K562 (cell line): ENCODE data around the gene GMIP. TPM values are rescaled to one million over a fixed set of nuclear protein-coding genes. Genes with fewer than 3 reads are reported as not detected.
A peak's percentile ranks its signal among the peaks of the same experiment; 100 is the strongest.

ENCODE experiments used
- ARNT ChIP-seq, 2 experiments: fragments of 450-650 bp; IDR thresholded peaks; 2 replicates each; pipeline ENCODE4 v1.6.1; 2016; ENCODE audit warnings: mild to moderate bottlenecking in 1 of 2
- CAMTA2 ChIP-seq: fragments of 250-450 bp; sonication (Bioruptor Pico); conservative IDR thresholded peaks from 2 replicates; pipeline ENCODE4 v1.5.1; 2022
- CXXC5 ChIP-seq: fragments of 250-450 bp; sonication (Bioruptor Pico); IDR thresholded peaks from 2 replicates; pipeline ENCODE4 v1.8.0; 2022; ENCODE audit warnings: inconsistent platforms, mild to moderate bottlenecking, moderate library complexity
- DIDO1 ChIP-seq: fragments of 450-650 bp; IDR thresholded peaks from 2 replicates; pipeline ENCODE4 v1.6.1; 2016; ENCODE audit warnings: low read depth, missing biosample characterization, missing genetic modification characterization
- FOXJ3 ChIP-seq: sonication (generic); formaldehyde crosslinking; IDR thresholded peaks from 2 replicates; pipeline ENCODE4 v1.4.0; 2020; ENCODE audit warnings: mild to moderate bottlenecking, missing genetic modification reagents
- KDM5B ChIP-seq: fragments of 200-600 bp; sonication (generic); IDR thresholded peaks from 2 replicates; pipeline ENCODE4 v1.6.1; 2012; ENCODE audit warnings: low read depth, mild to moderate bottlenecking, moderate library complexity, low read length, control low read depth, inconsistent platforms; ENCODE audit not compliant: insufficient replicate concordance
- MAFG ChIP-seq: fragments of 450-650 bp; conservative IDR thresholded peaks from 2 replicates; pipeline ENCODE4 v1.6.1; 2016; ENCODE audit warnings: missing genetic modification characterization, missing compliant biosample characterization
- NCOA2 ChIP-seq, 2 experiments: fragments of 450-650 bp; IDR thresholded peaks; 2 replicates each; pipeline ENCODE4 v1.6.1; 2018; ENCODE audit warnings: mild to moderate bottlenecking in 2 of 2, moderate library complexity in 1 of 2; ENCODE audit not compliant: partially characterized antibody in 2 of 2
- PHF8 ChIP-seq: fragments of 200-600 bp; sonication (generic); IDR thresholded peaks from 2 replicates; pipeline ENCODE4 v1.6.1; 2012; ENCODE audit warnings: mixed run types, mild to moderate bottlenecking, inconsistent platforms, low read length, moderate library complexity, borderline replicate concordance
- PML ChIP-seq: IDR thresholded peaks from 2 replicates; pipeline ENCODE4 v1.6.1; 2012; ENCODE audit warnings: low read length, inconsistent platforms
- POLR2A ChIP-seq: fragments of 450-650 bp; conservative IDR thresholded peaks from 2 replicates; pipeline ENCODE4 v1.6.1; 2016
- POLR2AphosphoS5 ChIP-seq: IDR thresholded peaks from 2 replicates; pipeline ENCODE4 v1.6.1; 2011; ENCODE audit warnings: mild to moderate bottlenecking, low read depth, low read length, moderate library complexity; ENCODE audit not compliant: control insufficient read depth, insufficient read depth
- PTBP1 ChIP-seq: fragments of 200-400 bp; formaldehyde crosslinking; IDR thresholded peaks from 2 replicates; pipeline ENCODE4 v1.6.1; 2017; ENCODE audit warnings: low read depth, low read length
- RB1 ChIP-seq: fragments of 450-650 bp; IDR thresholded peaks from 2 replicates; pipeline ENCODE4 v1.6.1; 2017; ENCODE audit warnings: low read depth, mild to moderate bottlenecking
- RBM17 ChIP-seq: fragments of 200-400 bp; formaldehyde crosslinking; IDR thresholded peaks from 2 replicates; pipeline ENCODE4 v1.6.1; 2017; ENCODE audit warnings: low read depth, mild to moderate bottlenecking, low read length, borderline replicate concordance
- REST ChIP-seq, 2 experiments: fragments of 450-650 bp; formaldehyde crosslinking in 1 of 2; IDR thresholded peaks; 2 replicates each; pipeline versions ENCODE4 v1.4.0 to v1.6.1; 2014 to 2020; ENCODE audit warnings: mild to moderate bottlenecking in 2 of 2, borderline replicate concordance in 1 of 2, low read depth in 1 of 2
- RNF2 ChIP-seq: sonication (generic); IDR thresholded peaks from 2 replicates; pipeline ENCODE4 v1.6.1; 2016
- SMARCC2 ChIP-seq: fragments of 450-650 bp; IDR thresholded peaks from 2 replicates; pipeline ENCODE4 v1.6.1; 2017; ENCODE audit warnings: antibody characterized with exemption, moderate library complexity, mild to moderate bottlenecking, low read depth
- SRSF9 ChIP-seq: fragments of 200-400 bp; formaldehyde crosslinking; IDR thresholded peaks from 2 replicates; pipeline ENCODE4 v1.6.1; 2017; ENCODE audit warnings: low read depth, low read length, borderline replicate concordance
- TCF7L2 ChIP-seq: fragments of 150-350 bp; IDR thresholded peaks from 2 replicates; pipeline ENCODE4 v1.6.1; 2016; ENCODE audit warnings: low read depth, mild to moderate bottlenecking, low read length, moderate library complexity
- ZNF121 ChIP-seq: sonication (generic); formaldehyde crosslinking; conservative IDR thresholded peaks from 2 replicates; pipeline ENCODE4 v1.8.0; 2022; ENCODE audit warnings: missing genetic modification reagents
- ZNF384 ChIP-seq: IDR thresholded peaks from 2 replicates; pipeline ENCODE4 v1.6.1; 2012; ENCODE audit warnings: low read depth, low read length, improper control_type of control experiment
- ZNF696 ChIP-seq: fragments of 250-450 bp; sonication (Bioruptor Pico); conservative IDR thresholded peaks from 2 replicates; pipeline ENCODE4 v1.4.0; 2020; ENCODE audit warnings: mild to moderate bottlenecking, moderate library complexity
- polyA plus RNA-seq, 8 experiments: library from polyadenylated mRNA; depleted of rRNA in 4 of 8; stranded (reverse) in 5 of 8; unstranded in 3 of 8; fragments of >200 nt; fragmentation: Nextera tagmentation in 2 of 8; fragmentation: Illumina TruSeq in 1 of 8; extraction: Ambion mirVana in 2 of 8; extraction: Trizol in 1 of 8; gene quantifications; 2 replicates each; pipeline versions ENCODE4 v1.2.1 to v1.2.3, GENCODE V29; 2011 to 2014; ENCODE audit warnings: inconsistent platforms in 1 of 8, missing spikeins in 1 of 8
- total RNA-seq, 7 experiments: library from RNA; depleted of rRNA in 6 of 7; stranded (reverse); fragments of >200 nt in 6 of 7; fragmentation: Illumina TruSeq in 2 of 7; extraction: Trizol in 2 of 7; gene quantifications; 2 replicates each; pipeline versions ENCODE4 v1.2.1 to v1.2.3, GENCODE V29; 2011 to 2021; ENCODE audit warnings: low replicate concordance in 1 of 7

Gene GMIP
- total and polyA plus RNA-seq, 9 of the 15 experiments (the other 6 are each of a cell fraction or from before 2014, with no cell fraction given): 0.14 to 15.8 (median 3.2) TPM

GRCh38 chr19:19668230-19669012 lies 25.0 kb upstream of the GMIP start, which contains the start of gene ZNF101 (continued):
- no peak; the same call in 1 of the 2 replicates for TF ChIP-seq REST (IDR thresholded peaks at IDR 0.05; ENCODE audit: borderline replicate concordance)
- no peak for TF ChIP-seq REST (CRISPR knock-in tag; IDR thresholded peaks at IDR 0.05; ENCODE audit: low read depth)
- 0 out of 2 replicates have a peak, but pooled peaks have one; percentile 22 for TF ChIP-seq DIDO1 (tag)
- no peak for TF ChIP-seq FOXJ3 (CRISPR knock-in tag)
- TF ChIP-seq CAMTA2 (CRISPR knock-in tag): no peak
- no peak for TF ChIP-seq SMARCC2
- 0 out of 2 replicates have a peak, but pooled peaks have one; percentile 55 for TF ChIP-seq PML
- TF ChIP-seq CXXC5 (CRISPR knock-in tag): peak; percentile 60
- peak; percentile 91 for TF ChIP-seq RB1
- TF ChIP-seq POLR2AphosphoS5: peak; percentile 78
- no peak for TF ChIP-seq ZNF384
- peak; percentile 82 for TF ChIP-seq PHF8
- TF ChIP-seq RBM17: no peak
- no peak for TF ChIP-seq PTBP1
- no peak for TF ChIP-seq NCOA2 (IDR thresholded peaks at IDR 0.05; ENCODE audit: partially characterized antibody in 2 of 2)
- no peak for TF ChIP-seq ZNF696 (CRISPR knock-in tag)
- TF ChIP-seq TCF7L2: no peak
- no peak for TF ChIP-seq MAFG (tag)
- no peak for TF ChIP-seq SRSF9
- no peak for TF ChIP-seq ARNT (IDR thresholded peaks at IDR 0.05)
- TF ChIP-seq KDM5B: peak; percentile 78
- peak; percentile 88 for TF ChIP-seq POLR2A
- no peak for TF ChIP-seq RNF2
- no peak for TF ChIP-seq ZNF121 (CRISPR knock-in tag)
